SHP77 treated with DMSO at 0.1 percent for 48 hours (cell line): ENCODE measurements around the gene ZSWIM9.
"Not testable (repeated sequence)": the region's sequence is repeated elsewhere in the genome, so short reads cannot be mapped to it uniquely, and the experiment has no call there.

ENCODE experiments used
- DNase-seq: peaks from one replicate; lab custom pipeline; 2025; lab: John Stamatoyannopoulos, UW

ZSWIM9 gene

GRCh38 chr19:48218997-48219396 is 48.5 kb downstream of the ZSWIM9 start:
- no peak for DNase-seq

DNA sequence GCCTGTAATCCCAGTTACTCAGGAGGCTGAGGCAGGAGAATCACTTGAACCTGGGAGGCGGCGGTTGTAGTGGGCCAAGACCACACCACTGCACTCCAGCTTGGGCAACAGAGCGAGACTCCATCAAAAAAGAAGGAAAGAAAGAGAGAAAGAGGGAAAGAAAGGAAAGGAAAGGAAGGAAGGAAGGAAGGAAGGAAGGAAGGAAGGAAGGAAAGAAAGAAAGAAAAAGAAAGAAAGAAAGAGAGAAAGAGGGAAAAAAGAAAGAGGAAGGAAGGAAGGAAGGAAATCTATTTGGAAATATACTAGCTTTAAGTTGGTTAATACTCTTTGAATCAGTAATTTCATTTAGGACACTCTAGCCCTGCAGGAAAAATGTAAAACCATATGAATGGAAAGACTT is 50.3 kb downstream of the ZSWIM9 start:
- not testable (repeated sequence) for DNase-seq

DNA sequence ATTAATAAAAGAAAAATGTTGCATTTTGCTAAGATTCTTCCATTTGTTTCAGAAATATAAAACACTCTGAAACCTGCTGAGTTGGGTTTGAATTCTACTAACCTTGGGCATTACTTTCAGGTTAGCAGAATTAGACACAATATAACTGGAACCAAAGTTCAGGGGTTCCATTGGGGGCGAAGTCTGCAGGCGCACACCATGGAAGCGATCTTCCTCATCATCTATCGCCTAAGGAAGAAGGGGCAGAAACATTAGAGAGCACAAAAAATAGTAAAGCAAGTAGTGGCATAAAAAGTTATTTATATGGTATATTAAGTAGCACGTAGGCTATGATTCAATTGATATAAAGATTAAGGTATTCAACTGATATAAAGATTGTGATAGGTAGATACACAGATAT is 51.1 kb downstream of the ZSWIM9 start:
- DNase-seq, result no peak

- DNase-seq, result no peak
Observed at GRCh38 chr19:48230555-48231129, 60.2 kb downstream of the ZSWIM9 start.

DNA sequence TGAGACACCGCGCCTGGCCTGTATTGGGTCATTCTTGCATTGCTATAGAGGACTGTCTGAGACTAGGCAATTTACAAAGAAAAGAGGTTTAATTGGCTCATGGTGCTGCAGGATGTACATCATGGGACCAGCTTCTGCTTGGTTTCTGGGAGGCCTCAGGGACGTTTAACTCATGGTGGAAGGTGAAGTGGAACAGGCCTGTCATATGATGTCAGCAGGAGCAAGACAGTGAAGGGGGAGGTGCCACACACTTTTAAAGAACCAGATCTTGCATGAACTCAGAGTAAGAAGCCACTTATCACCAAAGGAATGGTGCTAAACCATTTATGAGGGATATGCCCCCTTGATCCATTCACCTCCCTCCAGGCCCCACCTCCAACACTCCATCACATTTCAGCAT is 66.6 kb downstream of the ZSWIM9 start:
- DNase-seq, result no peak

GRCh38 chr19:48239120-48239519 is 68.6 kb downstream of the ZSWIM9 start:
- no peak for DNase-seq

DNA sequence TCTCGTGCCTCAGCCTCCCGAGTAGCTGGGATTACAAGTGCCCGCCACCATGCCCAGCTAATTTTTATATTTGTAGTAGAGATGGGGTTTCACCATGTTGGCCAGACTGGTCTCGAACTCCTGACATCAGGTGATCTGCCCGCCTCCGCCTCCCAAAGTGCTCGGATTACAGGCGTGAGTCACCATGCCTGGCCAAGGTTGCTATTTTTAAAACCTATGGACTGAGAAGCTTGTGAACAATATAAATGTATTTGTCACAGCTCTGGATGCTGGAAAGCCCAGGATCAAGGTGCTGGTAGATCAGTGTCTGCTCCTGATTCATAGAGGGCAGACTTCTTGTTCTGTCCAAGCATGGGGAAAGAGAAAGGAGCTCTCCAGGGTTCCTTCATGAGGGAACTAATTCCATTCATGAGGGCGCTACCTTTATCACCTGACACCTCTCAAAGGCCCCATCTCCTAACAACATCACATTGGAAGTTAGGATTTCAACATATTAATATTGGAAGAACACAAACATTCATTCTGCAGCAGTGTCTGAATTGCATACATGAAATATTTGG is 69.2 kb downstream of the ZSWIM9 start:
- DNase-seq, result no peak

DNA sequence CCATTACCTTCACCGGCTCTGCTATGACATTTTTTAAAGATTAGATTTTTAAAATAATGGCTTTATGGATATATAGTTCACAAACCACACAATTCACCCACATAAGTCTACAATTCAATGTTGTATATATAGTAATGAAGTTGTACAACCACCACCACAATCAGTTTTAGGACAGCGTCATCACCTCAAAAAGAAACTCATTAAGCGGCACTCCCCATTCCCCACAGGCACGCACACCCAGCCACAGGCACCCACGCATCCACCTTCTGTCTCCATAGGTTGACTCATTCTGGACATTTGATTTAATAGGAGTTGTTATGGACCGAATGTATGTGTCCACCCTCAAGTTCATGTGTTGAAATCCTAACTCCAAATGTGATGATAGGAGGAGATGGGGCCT is 71.3 kb downstream of the ZSWIM9 start:
- not testable (repeated sequence) for DNase-seq

DNA sequence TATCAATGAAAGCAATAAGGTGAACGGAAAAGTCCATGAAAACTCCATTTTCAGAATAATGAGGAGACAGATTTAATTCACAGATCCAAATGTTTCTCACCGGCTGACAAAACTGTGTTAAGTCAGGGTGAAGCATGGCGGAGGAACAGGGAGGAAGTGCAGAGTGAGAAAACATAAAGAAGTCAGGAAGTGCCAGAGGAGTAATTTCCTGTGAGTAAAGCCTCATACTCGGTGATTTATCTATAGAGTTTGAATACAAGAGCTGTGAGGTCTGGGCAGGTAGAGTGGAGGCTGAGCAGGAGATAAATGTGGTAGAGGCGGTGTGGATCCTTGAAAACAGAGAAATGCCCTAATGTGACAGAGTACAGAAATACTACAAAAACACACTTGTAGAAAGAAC is 73.8 kb downstream of the ZSWIM9 start:
- DNase-seq, result no peak

DNA sequence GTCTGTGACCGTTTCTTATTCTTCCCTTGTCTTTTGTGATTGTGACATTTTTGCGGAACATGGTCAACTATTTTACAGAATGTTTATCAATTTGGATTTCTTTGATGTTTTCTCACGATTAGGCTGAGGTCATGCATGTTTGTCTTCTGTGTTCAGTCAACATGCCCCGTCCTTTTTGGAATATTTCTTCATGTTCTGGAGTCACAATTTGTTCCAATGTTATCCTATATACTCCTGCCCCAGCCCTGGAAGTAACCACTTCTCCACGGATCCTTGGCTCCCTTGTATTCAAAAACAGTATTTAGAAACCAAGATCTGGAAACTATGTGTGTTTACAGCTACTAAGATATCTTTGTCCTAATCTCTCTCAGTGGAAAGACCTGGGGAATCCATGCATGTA is 75.6 kb downstream of the ZSWIM9 start:
- no peak for DNase-seq

- DNase-seq, result no peak
Observed at GRCh38 chr19:48247212-48247611, 76.7 kb downstream of the ZSWIM9 start.
